Measurements from ENCODE around the gene PC. TPM values are rescaled to one million over a fixed set of nuclear protein-coding genes. Genes with fewer than 3 reads are reported as not detected.

Gene PC
- total RNA-seq, 2 experiments from 2014 or later: 5.6 to 6.5 TPM

- H3K27ac Mint-ChIP-seq: peak overlapping the region; percentile 78
- ChIA-PET POLR2A (interaction anchor here (0.8 to 2.3 kb wide), 6 partner anchors 11 to 65 kb away, joined by 3 to 11 read pairs (median 3); no protein-coding TSS in a partner anchor), CTCF (interaction anchor here (0.9 to 1.7 kb wide), 3 partner anchors 11 to 263 kb away, joined by 3 to 7 read pairs (median 3); no protein-coding TSS in a partner anchor)
- DNase-seq: no peak
- TF ChIP-seq CTCF (IDR thresholded peaks at IDR 0.05): no peak
- H3K36me3 Mint-ChIP-seq (ENCODE audit: low read depth): no peaks in the 10 kb centered on the region
- peak overlapping the region; percentile 69 for H3K4me3 Mint-ChIP-seq
- peaks cover 1% of the 10 kb centered on the region for H3K27me3 Mint-ChIP-seq
- intact Hi-C loops (cut with micrococcal nuclease): no loop called here
- H3K4me1 Mint-ChIP-seq (ENCODE audit: low read depth): peaks cover 20% of the 10 kb centered on the region
- H3K9me3 Mint-ChIP-seq: no peaks in the 10 kb centered on the region
- peak; percentile 3 for ATAC-seq
Measured at GRCh38 chr11:66958956-66959274, 732 bp upstream of the PC start.

GRCh38 chr11:66957971-66958231, 282 bp downstream of the PC start:
- ATAC-seq (peak; percentile 25), DNase-seq (no peak)
- intact Hi-C loops (cut with micrococcal nuclease): no loop called here
- TF ChIP-seq CTCF (IDR thresholded peaks at IDR 0.05): no peak
- H3K9me3 Mint-ChIP-seq: no peaks in the 10 kb centered on the region
- no peak overlapping the region for H3K27ac Mint-ChIP-seq
- no peaks in the 10 kb centered on the region for H3K36me3 Mint-ChIP-seq (ENCODE audit: low read depth)
- peaks cover 1% of the 10 kb centered on the region for H3K27me3 Mint-ChIP-seq
- ChIA-PET POLR2A (interaction anchor here (1.2 kb wide), 1 partner anchor 12 kb away, joined by 3 read pairs; no protein-coding TSS in a partner anchor), CTCF (interaction anchor here (0.7 to 1.1 kb wide), 2 partner anchors 9 to 18 kb away, joined by 3 to 4 read pairs; no protein-coding TSS in a partner anchor)
- peak overlapping the region; percentile 69 for H3K4me3 Mint-ChIP-seq
- peaks cover 20% of the 10 kb centered on the region for H3K4me1 Mint-ChIP-seq (ENCODE audit: low read depth)

GRCh38 chr11:66956689-66957290, 1.4 kb downstream of the PC start:
- Mint-ChIP-seq H3K27ac (no peak overlapping the region), H3K36me3 (ENCODE audit: low read depth) (no peaks in the 10 kb centered on the region), H3K9me3 (no peaks in the 10 kb centered on the region), H3K4me3 (peak overlapping the region; percentile 65), H3K27me3 (peaks cover 1% of the 10 kb centered on the region), H3K4me1 (ENCODE audit: low read depth) (peaks cover 20% of the 10 kb centered on the region)
- intact Hi-C loops (cut with micrococcal nuclease): no loop called here
- POLR2A ChIA-PET: interaction anchor here (1.2 kb wide), 1 partner anchor 9 kb away, joined by 3 read pairs; no protein-coding TSS in a partner anchor
- TF ChIP-seq CTCF (IDR thresholded peaks at IDR 0.05): no peak
- CTCF ChIA-PET: interaction anchor here (1.1 kb wide), 1 partner anchor 8 kb away, joined by 4 read pairs; no protein-coding TSS in a partner anchor
- ATAC-seq (no peak), DNase-seq (peak; percentile 19)

- intact Hi-C loops (cut with micrococcal nuclease): no loop called here
- CTCF ChIA-PET: no interaction called here
- no peak for ATAC-seq
Measured at GRCh38 chr11:66953081-66953833, 4.9 kb downstream of the PC start.

More at GRCh38 chr11:66953081-66953833, 4.9 kb downstream of the PC start:
- Mint-ChIP-seq H3K4me1 (ENCODE audit: low read depth) (peaks cover 9% of the 10 kb centered on the region), H3K4me3 (no peak overlapping the region), H3K27me3 (no peaks in the 10 kb centered on the region), H3K36me3 (ENCODE audit: low read depth) (no peaks in the 10 kb centered on the region), H3K9me3 (no peaks in the 10 kb centered on the region), H3K27ac (no peak overlapping the region)
- POLR2A ChIA-PET: no interaction called here
- no peak for TF ChIP-seq CTCF (IDR thresholded peaks at IDR 0.05)
- no peak for DNase-seq
